Transverse colon (tissue), 3 donors: Measurements from ENCODE around the gene KCTD11.

Experiments used
- POLR2A ChIP-seq: fragments of 450-650 bp; IDR thresholded peaks from one replicate; pipeline ENCODE4 v1.6.1; 2016; ENCODE audit warnings: antibody characterized with exemption, mild to moderate bottlenecking, moderate library complexity
- POLR2AphosphoS5 ChIP-seq, 3 donors: sonication (generic); formaldehyde crosslinking; IDR thresholded peaks; one replicate each; pipeline ENCODE4 v1.6.1; 2016; ENCODE audit warnings: antibody characterized with exemption in 3 of 3

DNA sequence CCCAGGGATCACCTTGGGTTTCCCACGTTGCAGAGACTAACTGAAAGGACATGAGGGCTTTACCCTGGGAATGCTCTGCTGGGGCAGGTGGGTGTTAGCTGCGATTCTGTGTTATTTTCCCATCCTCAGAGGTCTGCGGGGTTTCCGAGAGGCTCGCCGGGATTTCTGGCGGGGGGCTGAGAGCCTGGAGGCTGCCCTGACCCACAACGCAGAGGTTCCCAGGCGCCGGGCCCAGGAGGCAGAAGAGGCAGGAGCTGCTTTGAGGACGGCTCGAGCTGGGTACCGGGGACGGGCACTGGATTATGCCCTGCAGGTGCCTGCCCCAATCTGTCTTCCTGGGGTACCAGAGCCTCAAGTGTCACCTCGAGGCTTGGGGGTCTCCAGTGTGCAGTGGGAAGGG is 8.7 kb upstream of the KCTD11 start:
- TF ChIP-seq POLR2A, result no peak
- TF ChIP-seq POLR2AphosphoS5 (IDR thresholded peaks at IDR 0.05), result no peak
